RWPE2 (cell line): ENCODE results near the gene MAP3K19.
"Not testable (repeated sequence)": the region's sequence is repeated elsewhere in the genome, so short reads cannot be mapped to it uniquely, and the experiment has no call there.

Source experiments
- ATAC-seq: fragments of 200-7000 bp; cut with Tn5 transposase; 3 replicates; pipeline ENCODE4 v1.9.1; 2021; ENCODE audit warnings: low read depth
- DNase-seq: peaks from one replicate; pipeline ENCODE4 v3.0.0-alpha.2; 2020; ENCODE audit warnings: low spot score
- H3K27ac ChIP-seq: fragments of 450-650 bp; 2 replicates; pipeline ENCODE4 v1.5.1; 2017; ENCODE audit warnings: mild to moderate bottlenecking; ENCODE audit not compliant: poor library complexity, severe bottlenecking
- H3K27me3 ChIP-seq: fragments of 250-450 bp; sonication (Bioruptor Pico); 2 replicates; pipeline ENCODE4 v1.5.1; 2021; ENCODE audit warnings: mild to moderate bottlenecking, moderate library complexity; ENCODE audit not compliant: insufficient read depth, poor library complexity, severe bottlenecking
- H3K36me3 ChIP-seq: fragments of 250-450 bp; sonication (Bioruptor Pico); 2 replicates; pipeline ENCODE4 v1.5.1; 2020; ENCODE audit warnings: low read depth, mild to moderate bottlenecking, moderate library complexity
- H3K4me1 ChIP-seq: fragments of 250-450 bp; sonication (Bioruptor Pico); 2 replicates; pipeline ENCODE4 v1.5.1; 2021; ENCODE audit warnings: mild to moderate bottlenecking, moderate library complexity; ENCODE audit not compliant: insufficient read depth, poor library complexity, severe bottlenecking
- H3K4me3 ChIP-seq: fragments of 250-450 bp; sonication (Bioruptor Pico); 2 replicates; pipeline ENCODE4 v1.5.1; 2021; ENCODE audit warnings: mild to moderate bottlenecking, moderate library complexity; ENCODE audit not compliant: severe bottlenecking
- H3K9me3 ChIP-seq: fragments of 250-450 bp; sonication (Bioruptor Pico); 2 replicates; pipeline ENCODE4 v1.5.1; 2021; ENCODE audit warnings: mild to moderate bottlenecking, moderate library complexity; ENCODE audit not compliant: severe bottlenecking
- CTCF ChIP-seq: fragments of 450-650 bp; IDR thresholded peaks from one replicate; pipeline ENCODE4 v1.5.1; 2017; ENCODE audit warnings: mild to moderate bottlenecking, moderate library complexity; ENCODE audit not compliant: poor library complexity, severe bottlenecking

Gene MAP3K19

GRCh38 chr2:135093670-135094330, 46.6 kb upstream of the MAP3K19 start:
- no peak for TF ChIP-seq CTCF
- Histone ChIP-seq H3K27me3 (no peaks in the 10 kb centered on the region), H3K4me3 (no peak overlapping the region), H3K4me1 (peaks cover 33% of the 10 kb centered on the region), H3K36me3 (peaks cover 79% of the 10 kb centered on the region), H3K9me3 (no peaks in the 10 kb centered on the region), H3K27ac (peak overlapping the region; percentile 15)
- ATAC-seq (no peak), DNase-seq (no peak)

DNA sequence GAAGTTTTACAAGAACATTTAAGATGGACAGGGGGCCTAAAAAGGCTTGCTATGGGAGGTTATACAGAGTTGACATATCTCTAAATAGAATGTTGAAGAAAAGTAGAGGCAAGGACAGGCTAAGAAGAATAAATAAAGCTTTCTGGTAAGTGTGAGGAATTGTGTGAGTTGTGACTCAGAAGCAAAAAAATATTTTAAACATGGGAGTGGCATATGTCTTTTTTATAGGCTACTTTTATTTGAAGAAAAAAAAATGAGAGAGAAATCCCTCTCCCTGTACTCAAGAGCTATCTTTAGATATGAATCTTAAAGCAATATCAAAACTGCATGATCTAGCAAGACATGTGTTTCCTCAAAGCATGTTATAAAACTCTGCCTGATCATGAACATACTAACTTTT, 45.9 kb upstream of the MAP3K19 start:
- peaks cover 79% of the 10 kb centered on the region for H3K36me3 ChIP-seq
- H3K27ac ChIP-seq = peak overlapping the region; percentile 15
- no peaks in the 10 kb centered on the region for H3K27me3 ChIP-seq
- ATAC-seq (no peak), DNase-seq (no peak)
- no peaks in the 10 kb centered on the region for H3K9me3 ChIP-seq
- no peak overlapping the region for H3K4me3 ChIP-seq
- peaks cover 33% of the 10 kb centered on the region for H3K4me1 ChIP-seq
- TF ChIP-seq CTCF = no peak

DNA sequence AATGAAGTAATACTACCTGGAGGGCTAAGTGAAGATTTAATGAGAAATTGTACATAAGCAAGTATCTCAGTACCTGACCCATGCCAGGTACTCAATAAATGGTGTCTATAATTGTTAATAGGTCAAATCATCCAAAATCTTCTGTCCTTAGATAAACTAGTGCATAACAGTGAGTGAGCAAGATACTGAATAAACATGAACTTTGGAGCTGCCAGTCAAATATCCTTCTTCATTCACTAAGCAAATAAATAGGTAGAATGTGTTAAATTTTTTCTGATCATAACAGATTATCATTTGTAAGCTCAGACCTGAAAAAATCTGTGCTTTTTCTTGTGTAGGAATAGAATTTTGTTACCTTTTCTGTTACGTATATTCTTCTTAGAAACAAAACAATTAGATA, 44.4 kb upstream of the MAP3K19 start:
- Histone ChIP-seq H3K4me3 (no peak overlapping the region), H3K4me1 (peaks cover 31% of the 10 kb centered on the region), H3K27me3 (no peaks in the 10 kb centered on the region), H3K27ac (no peak overlapping the region), H3K9me3 (no peaks in the 10 kb centered on the region), H3K36me3 (peaks cover 70% of the 10 kb centered on the region)
- no peak for TF ChIP-seq CTCF
- DNase-seq = no peak
- no peak for ATAC-seq

DNA sequence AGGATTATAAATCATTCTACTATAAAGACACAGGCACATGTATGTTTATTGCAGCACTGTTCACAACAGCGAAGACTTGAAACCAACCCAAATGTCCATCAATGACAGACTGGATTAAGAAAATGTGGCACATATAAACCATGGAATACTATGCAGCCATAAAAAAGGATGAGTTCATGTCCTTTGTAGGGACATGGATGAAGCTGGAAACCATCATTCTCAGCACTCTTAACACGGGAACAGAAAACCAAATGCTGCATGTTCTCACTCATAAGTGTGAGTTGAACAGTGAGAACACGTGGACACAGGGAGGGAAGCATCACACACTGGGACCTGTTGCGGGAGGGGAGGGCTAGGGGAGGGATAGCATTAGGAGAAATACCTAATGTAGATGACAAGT, 42.4 kb upstream of the MAP3K19 start:
- not testable (repeated sequence) for H3K27ac ChIP-seq, H3K9me3 ChIP-seq, H3K4me3 ChIP-seq, H3K27me3 ChIP-seq, DNase-seq, ATAC-seq, H3K4me1 ChIP-seq
- H3K36me3 ChIP-seq = peaks cover 63% of the 10 kb centered on the region

DNA sequence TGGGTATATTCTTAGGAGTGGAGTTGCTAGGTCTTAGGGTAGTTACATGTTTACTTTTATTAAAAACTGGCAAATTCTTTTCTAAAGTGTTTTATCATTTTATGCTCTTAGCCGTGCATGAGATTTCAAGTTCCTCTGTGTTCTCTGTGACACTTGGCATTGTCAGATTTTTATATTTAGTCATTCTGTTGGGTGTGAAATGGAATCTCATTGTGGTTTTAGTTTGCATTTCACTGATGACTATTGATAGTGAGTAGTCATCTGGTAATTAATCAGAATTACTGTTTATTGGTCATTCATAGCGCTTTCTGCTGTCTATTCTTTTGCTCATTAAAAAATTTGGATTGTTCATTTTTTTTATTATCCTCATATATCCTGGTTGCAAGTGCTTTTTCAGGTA, 39.0 kb upstream of the MAP3K19 start:
- Histone ChIP-seq H3K27ac (no peak overlapping the region), H3K4me1 (no peaks in the 10 kb centered on the region), H3K4me3 (no peak overlapping the region), H3K36me3 (peaks cover 39% of the 10 kb centered on the region), H3K9me3 (no peaks in the 10 kb centered on the region), H3K27me3 (no peaks in the 10 kb centered on the region)
- ATAC-seq (no peak), DNase-seq (no peak)
- no peak for TF ChIP-seq CTCF
